Mesenchymal stem cell (in vitro differentiated cells and primary cell): ENCODE measurements around the gene CCR7.

ENCODE experiments used
- DNase-seq: peaks from one replicate; pipeline ENCODE4 v3.0.0-alpha.2; 2013
- H2AFZ ChIP-seq: one replicate; pipeline ENCODE4 v1.6.1; 2013; ENCODE audit warnings: low read depth, mild to moderate bottlenecking, control low read depth, inconsistent platforms, low read length, moderate library complexity
- H2AK5ac ChIP-seq: 2 replicates; pipeline ENCODE4 v1.6.1; 2013; ENCODE audit warnings: low read length, moderate library complexity, mild to moderate bottlenecking, inconsistent platforms; ENCODE audit not compliant: severe bottlenecking
- H2BK120ac ChIP-seq: one replicate; pipeline ENCODE4 v1.6.1; 2013; ENCODE audit warnings: low read depth, mild to moderate bottlenecking, inconsistent platforms, low read length, moderate library complexity
- H2BK12ac ChIP-seq, 2 experiments: one replicate each; pipeline ENCODE4 v1.6.1; 2013; ENCODE audit warnings: inconsistent platforms in 2 of 2, low read length in 2 of 2, mild to moderate bottlenecking in 2 of 2, moderate library complexity in 2 of 2, control low read depth in 1 of 2
- H2BK15ac ChIP-seq: one replicate; pipeline ENCODE4 v1.6.1; 2013; ENCODE audit warnings: mild to moderate bottlenecking, low read depth, inconsistent platforms; ENCODE audit not compliant: poor library complexity, severe bottlenecking
- H2BK5ac ChIP-seq: 2 replicates; pipeline ENCODE4 v1.6.1; 2013; ENCODE audit warnings: low read depth, mild to moderate bottlenecking, low read length, control low read depth, inconsistent platforms; ENCODE audit not compliant: poor library complexity, severe bottlenecking
- H3K14ac ChIP-seq, 2 experiments: one replicate each; pipeline ENCODE4 v1.6.1; 2013; ENCODE audit warnings: inconsistent platforms in 2 of 2, low read length in 2 of 2, control low read depth in 1 of 2, mild to moderate bottlenecking in 1 of 2, moderate library complexity in 1 of 2
- H3K18ac ChIP-seq, 2 experiments: one replicate each; pipeline ENCODE4 v1.6.1; 2013; ENCODE audit warnings: inconsistent platforms in 2 of 2, low read length in 2 of 2, control low read depth in 1 of 2, low read depth in 1 of 2, mild to moderate bottlenecking in 1 of 2
- H3K23ac ChIP-seq, 2 experiments: one replicate each; pipeline ENCODE4 v1.6.1; 2013; ENCODE audit warnings: inconsistent platforms in 2 of 2, low read length in 2 of 2, mild to moderate bottlenecking in 2 of 2, moderate library complexity in 2 of 2, control low read depth in 1 of 2
- H3K27ac ChIP-seq: 2 replicates; pipeline ENCODE4 v1.5.1; 2013; ENCODE audit warnings: mild to moderate bottlenecking, moderate library complexity, low read length, control low read depth, inconsistent platforms; ENCODE audit not compliant: poor library complexity, severe bottlenecking
- H3K27me3 ChIP-seq, 2 experiments: 2 replicates each; pipeline versions ENCODE4 v1.6.1 to v1.7.0; 2013; ENCODE audit warnings: low read length in 2 of 2, mild to moderate bottlenecking in 2 of 2, moderate library complexity in 2 of 2, control low read depth in 1 of 2, inconsistent platforms in 1 of 2; ENCODE audit not compliant: control insufficient read depth in 1 of 2, insufficient read depth in 1 of 2
- H3K36me3 ChIP-seq, 2 experiments: 2 replicates each; pipeline versions ENCODE4 v1.6.1 to v1.7.0; 2013; ENCODE audit warnings: low read length in 2 of 2, control low read depth in 1 of 2, inconsistent platforms in 1 of 2, low read depth in 1 of 2, mild to moderate bottlenecking in 1 of 2; ENCODE audit not compliant: insufficient read depth in 2 of 2, control insufficient read depth in 1 of 2
- H3K4ac ChIP-seq, 2 experiments: one replicate each; pipeline ENCODE4 v1.6.1; 2013; ENCODE audit warnings: inconsistent platforms in 2 of 2, low read length in 2 of 2, mild to moderate bottlenecking in 2 of 2, moderate library complexity in 2 of 2, control low read depth in 1 of 2, low read depth in 1 of 2
- H3K4me1 ChIP-seq: 2 replicates; pipeline ENCODE4 v1.6.1; 2013; ENCODE audit warnings: low read depth, low read length, control low read depth; ENCODE audit not compliant: control insufficient read depth, insufficient read depth
- H3K4me2 ChIP-seq: 2 replicates; pipeline ENCODE4 v1.6.1; 2013; ENCODE audit warnings: low read length, mild to moderate bottlenecking, inconsistent platforms; ENCODE audit not compliant: poor library complexity, severe bottlenecking
- H3K4me3 ChIP-seq, 2 experiments: 2 replicates each; pipeline versions ENCODE4 v1.5.1 to v1.7.0; 2013; ENCODE audit warnings: low read length in 2 of 2, mild to moderate bottlenecking in 2 of 2, control low read depth in 1 of 2, low read depth in 1 of 2; ENCODE audit not compliant: insufficient read depth in 1 of 2
- H3K79me1 ChIP-seq: replicated peaks from 2 replicates; pipeline ENCODE4 v1.6.1; 2013; ENCODE audit warnings: mild to moderate bottlenecking, control low read depth, low read length, inconsistent platforms; ENCODE audit not compliant: poor library complexity, severe bottlenecking
- H3K9ac ChIP-seq: 2 replicates; pipeline ENCODE4 v1.7.0; 2013; ENCODE audit warnings: mild to moderate bottlenecking, low read length, moderate library complexity
- H3K9me3 ChIP-seq: 2 replicates; pipeline ENCODE4 v1.7.0; 2013; ENCODE audit warnings: mild to moderate bottlenecking, low read length; ENCODE audit not compliant: control insufficient read depth
- H4K8ac ChIP-seq: one replicate; pipeline ENCODE4 v1.6.1; 2013; ENCODE audit warnings: inconsistent platforms, mild to moderate bottlenecking, low read length, moderate library complexity
- H4K91ac ChIP-seq: one replicate; pipeline ENCODE4 v1.6.1; 2013; ENCODE audit warnings: mild to moderate bottlenecking, low read length, inconsistent platforms
- WGBS: methylation state at CpG from one replicate; pipeline ENCODE4 v1.1.7; 2013; ENCODE audit warnings: mixed read lengths; 5-methylcytosine and 5-hydroxymethylcytosine counted together

CCR7 gene

GRCh38 chr17:40539711-40540411 is 25.4 kb downstream of the CCR7 start:
- Histone ChIP-seq H3K27ac (no peak overlapping the region), H3K9ac (peak overlapping the region; percentile 1), H3K4me2 (no peak overlapping the region), H2BK15ac (no peak overlapping the region), H3K27me3 (no peaks in the 10 kb centered on the region), H3K4ac (peak overlapping the region in 1 of 2 experiments; percentile 46), H4K91ac (peak overlapping the region; percentile 87), H3K9me3 (no peaks in the 10 kb centered on the region), H3K14ac (peak overlapping the region in 1 of 2 experiments; percentile 14), H3K36me3 (no peaks in the 10 kb centered on the region), H2BK120ac (no peak overlapping the region), H3K4me1 (peaks cover 40% of the 10 kb centered on the region), H4K8ac (peak overlapping the region; percentile 8), H3K18ac (peak overlapping the region; percentile 1 to 53), H3K79me1 (no peaks in the 10 kb centered on the region), H2BK5ac (no peak overlapping the region), H3K4me3 (no peak overlapping the region), H2AK5ac (no peak overlapping the region), H2AFZ (no peak overlapping the region), H2BK12ac (peak overlapping the region; percentile 44 to 50), H3K23ac (no peak overlapping the region)
- 87% methylated on average over 9 of the region's 9 CpGs for WGBS
- DNase-seq: no peak

GRCh38 chr17:40538936-40539705 is 26.2 kb downstream of the CCR7 start:
- H3K9me3 ChIP-seq: no peaks in the 10 kb centered on the region
- H3K4ac ChIP-seq: peak overlapping the region in 1 of 2 experiments; percentile 46

GRCh38 chr17:40538019-40538935 is 27.0 kb downstream of the CCR7 start:
- peak overlapping the region; percentile 1 for H2AK5ac ChIP-seq
- peak overlapping the region; percentile 33 for H4K8ac ChIP-seq
- H3K79me1 ChIP-seq: no peaks in the 10 kb centered on the region
- 88% methylated on average over 14 of the region's 15 CpGs for WGBS
- H2AFZ ChIP-seq: no peak overlapping the region
- peak overlapping the region in 1 of 2 experiments; percentile 2 for H3K18ac ChIP-seq
- no peaks in the 10 kb centered on the region for H3K36me3 ChIP-seq
- peak overlapping the region; percentile 2 for H2BK120ac ChIP-seq
- no peak overlapping the region for H3K14ac ChIP-seq
- no peak for DNase-seq
- H3K27me3 ChIP-seq: no peaks in the 10 kb centered on the region
- H3K23ac ChIP-seq: no peak overlapping the region
- peak overlapping the region; percentile 60 for H2BK15ac ChIP-seq
- no peak overlapping the region for H3K9ac ChIP-seq
- H3K4ac ChIP-seq: peak overlapping the region; percentile 42 to 49
- H3K27ac ChIP-seq: no peak overlapping the region
- H2BK5ac ChIP-seq: no peak overlapping the region
- H3K4me2 ChIP-seq: no peak overlapping the region
- peaks cover 42% of the 10 kb centered on the region for H3K4me1 ChIP-seq
- H2BK12ac ChIP-seq: peak overlapping the region; percentile 71 to 96
- H3K9me3 ChIP-seq: no peaks in the 10 kb centered on the region
- H3K4me3 ChIP-seq: no peak overlapping the region
- peak overlapping the region; percentile 77 for H4K91ac ChIP-seq

More at GRCh38 chr17:40538936-40539705, 26.2 kb downstream of the CCR7 start:
- no peak overlapping the region for H2AK5ac ChIP-seq
- no peak overlapping the region for H2AFZ ChIP-seq
- H3K4me1 ChIP-seq: peaks cover 44% of the 10 kb centered on the region
- no peak for DNase-seq
- peak overlapping the region; percentile 20 to 96 for H2BK12ac ChIP-seq
- WGBS: 81% methylated on average over 6 of the region's 6 CpGs
- peak overlapping the region; percentile 33 for H4K8ac ChIP-seq
- H3K36me3 ChIP-seq: no peaks in the 10 kb centered on the region
- no peak overlapping the region for H3K4me3 ChIP-seq
- peak overlapping the region; percentile 28 for H4K91ac ChIP-seq
- no peak overlapping the region for H3K23ac ChIP-seq
- H2BK5ac ChIP-seq: no peak overlapping the region
- H3K4me2 ChIP-seq: no peak overlapping the region
- no peak overlapping the region for H2BK120ac ChIP-seq
- H3K27me3 ChIP-seq: no peaks in the 10 kb centered on the region
- H3K18ac ChIP-seq: no peak overlapping the region
- peak overlapping the region; percentile 26 for H2BK15ac ChIP-seq
- H3K27ac ChIP-seq: no peak overlapping the region
- no peak overlapping the region for H3K14ac ChIP-seq
- H3K79me1 ChIP-seq: no peaks in the 10 kb centered on the region
- no peak overlapping the region for H3K9ac ChIP-seq
